KG1 (cell line): ENCODE measurements around the gene DGKH.
"Not testable (repeated sequence)": the region's sequence is repeated elsewhere in the genome, so short reads cannot be mapped to it uniquely, and the experiment has no call there.

Source experiments
- DNase-seq: peaks from one replicate; lab custom pipeline; 2025; lab: John Stamatoyannopoulos, UW

The DGKH gene

DNA sequence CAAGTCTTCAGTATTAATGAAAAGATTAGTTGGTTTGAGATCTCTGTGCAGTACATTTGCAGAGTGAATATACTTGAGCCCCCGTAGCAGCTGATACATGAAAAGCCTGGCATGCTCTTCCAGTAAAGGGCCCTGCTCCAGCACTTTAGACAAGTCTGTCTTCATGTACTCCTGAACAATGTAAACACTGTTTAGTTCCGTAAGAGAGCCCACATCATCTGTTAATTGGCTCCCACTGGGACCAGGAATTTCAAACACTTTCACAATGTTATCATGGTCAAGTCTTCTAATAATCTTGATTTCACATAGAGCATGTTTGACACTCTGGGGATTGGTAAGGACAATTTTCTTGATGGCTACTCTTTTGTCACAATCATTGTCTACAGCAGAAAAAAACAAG lies 22.2 kb downstream of the DGKH start:
- not testable (repeated sequence) for DNase-seq

DNA sequence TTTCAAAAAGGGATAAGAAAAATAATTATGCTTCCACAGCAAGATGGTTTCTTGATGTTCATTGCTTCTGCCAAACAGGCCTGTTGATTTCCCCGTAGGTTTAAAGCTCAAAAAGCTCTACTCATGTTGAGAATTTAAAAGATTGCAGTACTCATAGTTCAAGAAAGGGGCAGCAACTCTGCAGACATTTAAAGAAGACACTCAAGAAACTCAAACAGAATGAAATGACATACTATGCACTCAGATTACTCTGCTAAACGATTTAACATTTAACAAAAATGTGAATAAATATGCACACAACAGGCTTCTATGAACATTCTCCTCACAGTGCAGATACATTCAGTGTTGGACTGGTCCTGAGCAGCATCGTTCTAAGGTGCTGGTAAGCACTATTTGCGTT lies 22.7 kb downstream of the DGKH start:
- DNase-seq: not testable (repeated sequence)

DNA sequence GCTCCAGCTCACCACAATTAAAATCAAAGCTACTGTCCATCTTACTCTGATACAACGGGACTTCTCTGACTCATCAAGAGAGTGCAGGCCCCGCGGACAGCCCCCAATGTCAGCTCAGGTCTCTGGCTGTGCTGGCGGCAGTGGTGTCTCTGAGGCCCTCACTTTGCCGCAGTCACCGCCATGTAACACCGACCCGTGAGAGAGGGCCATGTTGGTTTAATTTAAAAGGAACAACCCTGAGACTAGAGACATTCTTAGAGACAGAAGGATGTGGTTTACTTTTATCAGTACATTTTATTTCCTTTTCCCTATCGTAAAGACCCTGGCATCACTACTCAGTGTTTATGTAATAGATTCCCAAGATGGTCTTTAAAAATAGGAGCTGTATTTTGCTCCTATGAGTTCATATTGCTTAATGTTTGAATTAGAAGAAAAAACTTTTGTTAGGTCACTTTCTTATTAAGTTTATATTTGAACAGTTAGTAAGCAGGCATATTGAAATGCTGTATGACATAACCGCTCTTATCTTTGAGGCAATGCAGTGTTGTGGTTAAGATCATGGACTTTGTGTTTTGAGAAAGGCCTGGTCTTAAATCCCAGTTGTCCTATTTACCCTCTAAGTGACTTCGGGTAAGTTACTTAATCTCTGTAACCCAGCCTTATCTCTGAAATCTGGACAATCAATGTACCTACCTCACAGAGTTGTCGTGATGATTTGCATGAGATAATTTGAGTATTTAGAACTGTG lies 23.4 kb downstream of the DGKH start:
- no peak for DNase-seq

DNA sequence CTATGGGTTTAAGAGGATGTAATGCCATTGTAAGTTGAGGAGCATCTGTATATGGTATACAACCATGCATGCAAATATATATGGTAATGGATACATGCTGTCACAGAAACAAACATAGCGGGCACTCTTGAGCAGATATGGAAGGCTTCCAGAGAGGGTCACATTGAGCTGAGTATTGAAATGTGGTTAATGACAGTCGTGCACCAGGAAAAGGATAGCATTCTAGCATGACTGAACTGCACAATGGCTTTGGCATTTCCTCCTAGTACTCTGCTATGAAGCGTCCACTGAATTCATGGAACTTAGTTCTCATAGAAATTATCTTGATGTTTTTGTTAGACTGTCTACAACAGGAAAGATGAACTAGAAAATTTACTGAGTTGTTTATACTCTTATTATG lies 25.2 kb downstream of the DGKH start:
- DNase-seq: no peak

DNA sequence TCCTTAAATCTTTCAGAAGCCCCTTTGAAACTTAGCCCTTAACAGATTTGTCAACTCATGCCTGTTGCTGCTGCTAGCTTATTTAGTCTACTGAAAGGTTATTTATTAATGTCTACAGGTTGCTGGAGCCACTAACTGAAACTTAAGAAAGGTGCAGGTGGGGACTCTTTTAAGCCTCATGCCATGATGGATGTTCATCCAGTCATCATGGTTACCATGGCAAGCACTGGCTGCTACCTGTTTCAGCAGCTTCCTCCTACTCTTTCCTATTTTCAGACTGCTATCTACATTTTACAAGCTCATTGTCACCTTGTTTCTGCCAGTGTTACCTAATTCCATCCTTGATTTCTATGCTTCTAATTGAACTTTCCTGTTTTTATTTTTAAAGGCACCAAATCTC lies 27.1 kb downstream of the DGKH start:
- no peak for DNase-seq

DNA sequence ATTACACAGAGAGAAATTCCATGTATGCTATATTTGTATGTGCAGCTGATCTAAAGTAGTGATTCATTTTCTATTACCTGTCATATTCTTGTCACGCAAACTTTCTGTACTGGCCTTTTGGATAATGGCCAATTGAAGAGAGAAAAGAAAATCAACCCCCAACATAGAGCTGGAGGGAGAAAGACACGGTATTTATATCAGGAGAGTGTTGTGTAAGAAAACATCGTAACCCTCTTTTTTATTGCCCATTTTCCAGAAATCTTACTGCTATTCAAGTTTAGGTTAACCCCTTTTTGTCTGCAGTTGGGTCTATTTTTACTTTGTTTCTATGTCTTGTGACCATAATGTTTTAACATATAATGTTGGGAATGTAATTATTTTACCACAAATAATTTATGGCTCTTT lies 27.9 kb downstream of the DGKH start:
- DNase-seq: no peak

DNA sequence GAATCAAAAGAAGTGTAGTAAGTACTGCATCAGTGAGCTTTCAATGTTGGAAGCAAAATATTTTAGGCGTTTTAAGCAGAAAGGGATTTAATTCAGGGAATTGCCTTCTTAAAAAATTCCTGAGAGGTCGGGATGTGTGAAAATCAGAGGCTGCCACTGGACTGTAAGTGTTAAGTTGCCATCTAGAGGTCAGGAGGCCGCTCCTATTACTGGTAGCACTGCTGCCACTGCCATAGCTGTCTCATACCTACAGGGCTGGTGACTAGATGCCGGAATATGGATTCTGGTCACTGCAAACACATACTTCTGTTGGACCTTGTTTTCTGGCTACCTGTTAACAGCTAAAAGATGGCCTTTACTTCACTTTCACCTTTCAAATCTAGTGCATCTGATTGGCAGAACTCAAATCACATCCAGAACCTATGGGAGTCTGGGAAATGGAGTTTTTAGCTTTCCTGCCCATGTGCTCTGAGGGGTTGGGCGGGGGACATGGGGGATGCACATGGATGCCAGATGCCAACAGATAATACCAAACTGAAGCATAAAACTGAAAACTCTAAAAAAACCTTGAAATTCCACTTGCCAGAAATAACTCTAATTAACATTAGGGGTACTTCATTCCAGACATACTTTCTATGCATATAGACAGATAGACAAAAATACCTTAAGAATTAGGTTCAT lies 29.8 kb downstream of the DGKH start:
- DNase-seq: no peak

DNA sequence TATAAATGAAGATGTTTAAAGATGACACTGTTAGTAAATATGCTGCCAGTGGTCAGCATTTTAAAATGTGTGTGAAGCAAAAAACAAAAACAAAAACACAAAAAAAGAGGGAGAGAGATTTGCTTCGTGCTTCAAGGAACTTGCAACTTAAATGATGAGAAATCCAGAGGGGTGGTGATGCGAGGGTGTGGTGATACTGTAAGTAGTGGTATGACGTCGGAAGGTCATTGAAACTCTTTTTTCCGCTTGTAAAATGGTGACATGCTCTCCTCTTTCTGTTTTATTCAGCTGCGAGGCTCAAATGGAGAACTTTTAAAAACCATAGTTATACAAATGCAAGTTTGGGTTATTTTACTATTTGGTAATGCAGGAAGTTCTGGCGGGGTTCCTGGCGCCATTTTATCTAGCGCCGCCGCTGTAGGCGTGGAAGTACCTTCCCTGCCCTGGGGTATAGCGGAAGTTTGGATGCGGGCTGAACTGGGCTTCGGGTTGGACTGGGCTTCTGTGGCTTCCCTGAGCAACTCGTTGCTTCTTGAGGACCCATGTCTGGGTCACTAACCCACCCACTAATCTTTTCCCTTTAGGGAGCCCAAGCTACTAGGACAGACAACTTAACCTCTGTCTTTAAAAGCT lies 34.8 kb downstream of the DGKH start:
- no peak for DNase-seq

DNA sequence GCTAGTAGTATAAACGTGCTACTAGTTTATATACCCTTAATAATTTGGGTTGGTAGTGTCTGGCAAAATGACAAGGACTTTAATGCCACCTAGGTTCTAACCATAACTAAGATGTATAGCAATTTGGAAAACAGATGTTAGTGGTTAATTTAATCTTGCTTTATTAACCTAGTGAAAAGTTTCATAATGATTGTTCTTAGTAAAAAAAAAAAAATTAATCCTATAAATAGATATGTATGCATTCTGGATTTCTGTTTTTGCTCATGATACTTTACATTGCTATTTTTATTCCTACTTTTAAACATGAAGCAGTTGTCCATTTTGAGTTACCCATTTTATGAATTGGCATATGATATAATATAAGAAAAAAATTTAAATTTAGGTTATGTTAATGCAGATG lies 36.3 kb downstream of the DGKH start:
- DNase-seq: no peak

DNA sequence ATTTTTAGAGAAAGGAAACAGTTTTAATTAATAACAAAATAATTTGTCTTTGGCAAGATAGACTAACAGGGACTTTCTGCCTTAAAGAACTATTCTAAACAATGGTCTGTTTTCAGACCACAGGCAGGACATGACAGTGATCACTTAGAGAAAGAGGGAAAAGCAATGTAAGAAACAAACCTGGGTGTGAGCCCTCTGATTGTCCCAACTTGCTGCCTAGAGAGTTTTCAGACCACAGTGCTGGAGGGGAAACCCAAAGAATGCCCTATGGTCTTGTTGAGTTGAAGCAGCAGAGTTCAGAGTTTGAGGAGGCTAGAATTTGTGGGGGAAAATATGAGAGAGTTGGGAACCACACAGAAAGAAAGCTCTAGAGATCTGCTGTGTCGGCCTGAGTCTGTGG lies 38.1 kb downstream of the DGKH start:
- DNase-seq: no peak

DNA sequence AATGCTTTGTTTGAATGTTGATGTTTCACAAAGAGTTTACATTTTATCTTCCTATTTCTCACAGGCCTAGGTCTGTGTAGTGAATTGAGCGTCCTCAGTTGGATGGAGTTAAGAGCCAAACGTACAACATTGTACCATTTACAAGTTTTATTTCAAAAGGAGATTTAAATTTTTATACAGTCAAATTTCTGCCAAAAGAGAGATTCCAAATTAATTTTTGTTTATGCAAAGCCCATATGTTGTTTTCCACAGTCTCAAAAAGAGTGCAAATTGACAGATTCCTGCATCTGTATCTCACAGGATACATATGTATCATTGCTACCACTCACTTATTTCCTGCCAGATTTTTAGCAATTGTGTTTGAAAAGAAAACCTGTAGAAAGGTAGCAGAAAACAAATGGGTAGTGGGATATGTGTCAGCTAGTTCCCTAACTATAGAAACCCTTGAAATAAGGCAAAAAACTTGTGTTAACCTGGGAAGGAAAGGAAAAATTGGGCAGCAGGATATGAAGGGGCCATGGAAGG lies 46.1 kb downstream of the DGKH start:
- no peak for DNase-seq

DNA sequence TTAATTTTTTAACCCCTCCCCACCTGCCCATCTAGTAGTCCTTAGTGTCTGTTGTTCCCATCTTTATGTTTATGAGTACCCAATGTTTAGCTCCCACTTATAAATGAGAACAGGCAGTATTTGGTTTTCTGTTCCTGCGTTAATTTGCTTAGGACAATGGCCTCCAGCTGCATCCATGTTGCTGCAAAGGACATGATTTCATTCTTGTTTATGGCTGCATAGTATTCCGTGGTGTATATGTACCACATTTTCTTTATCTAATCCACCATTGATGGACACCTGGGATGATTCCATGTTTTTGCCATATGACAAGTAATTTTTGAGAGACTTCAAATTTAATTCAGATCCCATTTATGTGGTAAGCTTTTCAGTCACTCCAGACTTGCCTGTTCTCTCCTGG lies 47.8 kb downstream of the DGKH start:
- not testable (repeated sequence) for DNase-seq

DNA sequence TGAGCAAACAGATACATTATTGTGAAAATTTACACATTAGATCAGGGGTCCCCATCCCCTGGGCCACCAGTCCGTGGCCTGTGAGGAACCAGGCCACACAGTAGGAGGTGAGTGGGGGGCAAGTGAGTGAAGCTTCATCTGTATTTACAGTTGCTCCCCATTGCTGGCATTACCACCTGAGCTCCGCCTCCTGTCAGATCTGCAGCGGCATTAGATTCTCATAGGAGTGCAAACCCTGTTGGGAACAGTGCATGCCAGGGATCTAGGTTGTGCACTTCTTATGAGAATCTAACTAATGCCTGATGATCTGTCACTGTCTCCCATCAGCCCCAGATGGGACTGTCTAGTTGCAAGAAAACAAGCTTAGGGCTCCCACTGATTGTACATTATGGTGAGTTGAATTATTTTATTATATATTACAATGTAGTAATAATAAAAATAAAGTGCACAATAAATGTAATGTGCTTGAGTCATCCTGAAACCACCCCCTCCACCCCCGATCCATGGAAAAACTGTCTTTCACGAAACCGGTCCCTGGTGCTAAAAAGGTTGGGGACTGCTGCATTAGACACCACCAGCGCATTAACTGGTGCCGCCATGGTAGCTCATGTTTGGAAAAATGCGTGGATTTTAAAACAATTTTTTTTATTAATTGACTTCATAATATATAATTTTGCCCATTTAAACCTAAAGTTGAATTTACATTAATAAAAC lies 51.7 kb downstream of the DGKH start:
- no peak for DNase-seq

DNA sequence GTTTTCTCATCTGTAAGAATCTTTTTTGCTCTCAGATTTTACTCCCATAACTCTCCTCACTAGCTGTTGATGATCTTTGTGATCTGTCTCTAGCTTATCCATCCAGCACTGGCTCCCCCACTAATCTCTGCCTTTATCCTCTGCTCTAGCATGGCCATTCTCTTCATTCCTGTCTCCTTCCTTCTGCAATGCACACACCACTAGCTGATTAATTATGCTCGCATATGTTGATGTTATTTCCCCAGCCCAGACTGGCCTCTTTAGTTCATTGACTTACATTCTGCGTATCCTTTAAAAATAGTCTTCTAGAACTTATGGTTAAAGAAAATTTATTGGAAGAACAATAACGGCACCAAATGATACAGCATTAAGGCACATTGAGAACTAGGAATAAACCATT lies 52.5 kb downstream of the DGKH start:
- DNase-seq: no peak

DNA sequence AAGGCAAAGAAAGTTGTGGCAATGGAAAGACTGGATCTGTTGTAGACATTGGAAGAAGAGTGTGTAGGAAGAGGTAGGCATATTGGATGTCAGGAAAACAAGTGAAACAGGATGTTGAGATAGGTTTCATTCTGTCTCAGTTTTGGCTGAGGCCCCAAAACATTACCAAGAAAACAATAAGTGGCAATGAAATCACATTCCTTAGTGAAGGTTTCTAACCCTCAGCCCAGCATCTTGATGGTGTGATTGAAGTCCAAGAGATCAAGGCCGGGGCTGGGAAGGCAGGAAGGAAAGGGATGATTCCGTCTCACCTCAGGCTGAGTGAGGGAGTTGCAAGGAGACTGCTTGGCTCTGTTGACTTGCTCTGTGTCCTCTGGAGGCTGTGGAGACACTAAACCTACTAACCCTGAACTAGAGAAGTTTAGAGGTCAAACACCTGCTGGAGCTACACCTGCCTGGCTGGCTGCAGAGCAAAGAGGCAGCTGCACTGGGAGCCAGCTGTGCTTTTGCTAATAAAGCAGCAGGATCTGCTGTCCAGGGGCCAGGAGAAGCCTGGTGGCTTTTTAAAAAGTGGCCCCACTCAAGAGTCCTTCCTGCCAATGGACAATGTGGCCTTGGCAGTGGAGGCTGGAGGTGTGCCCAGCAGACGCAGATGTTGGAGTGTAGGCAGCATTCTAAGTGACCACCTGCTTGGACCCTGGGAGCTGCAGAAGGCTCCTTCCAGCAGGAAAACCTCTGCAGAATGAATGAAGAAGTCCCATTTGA lies 53.6 kb downstream of the DGKH start:
- DNase-seq: no peak

DNA sequence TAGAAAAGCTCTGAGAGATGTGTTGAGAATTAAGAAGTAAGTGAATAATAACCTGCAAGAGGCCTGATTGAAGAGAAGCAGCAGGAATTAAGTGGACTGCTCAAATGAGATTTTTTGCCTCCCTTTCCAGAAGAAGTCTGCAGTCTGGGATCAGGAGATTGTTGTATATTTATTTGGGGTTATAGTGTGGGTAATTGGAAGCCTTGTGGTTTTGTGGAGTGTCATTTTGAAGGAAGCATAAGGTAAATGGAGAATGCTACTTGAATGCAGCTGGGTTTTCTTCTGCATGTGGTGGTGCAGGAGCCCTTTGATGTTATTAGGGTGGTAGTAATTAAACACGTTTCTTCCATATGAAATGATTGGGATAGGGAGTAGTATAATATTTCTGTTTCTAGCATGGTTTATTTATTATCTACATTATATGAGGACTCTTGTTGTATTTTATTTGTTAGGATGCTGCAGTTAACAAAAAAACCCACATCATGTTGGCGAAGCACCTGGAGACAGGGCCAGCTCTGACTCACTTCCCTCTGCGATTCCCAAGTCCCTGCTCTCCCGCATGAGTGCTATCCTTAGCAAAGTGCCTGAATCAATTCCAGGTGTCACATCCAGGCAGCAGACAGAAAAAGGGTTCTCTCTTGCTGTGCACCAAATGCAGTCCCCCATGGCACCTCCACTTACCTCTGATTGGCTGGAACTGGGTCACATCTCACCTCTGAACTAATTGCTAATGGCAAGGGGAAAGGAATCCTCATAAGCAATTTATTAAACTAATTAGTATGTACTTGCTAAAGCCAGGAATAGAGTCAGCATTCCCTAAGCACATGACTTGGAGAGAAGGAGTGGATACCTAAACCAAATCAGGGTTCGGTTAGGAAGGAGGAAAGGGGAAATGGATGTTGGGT lies 54.8 kb downstream of the DGKH start:
- DNase-seq: no peak

DNA sequence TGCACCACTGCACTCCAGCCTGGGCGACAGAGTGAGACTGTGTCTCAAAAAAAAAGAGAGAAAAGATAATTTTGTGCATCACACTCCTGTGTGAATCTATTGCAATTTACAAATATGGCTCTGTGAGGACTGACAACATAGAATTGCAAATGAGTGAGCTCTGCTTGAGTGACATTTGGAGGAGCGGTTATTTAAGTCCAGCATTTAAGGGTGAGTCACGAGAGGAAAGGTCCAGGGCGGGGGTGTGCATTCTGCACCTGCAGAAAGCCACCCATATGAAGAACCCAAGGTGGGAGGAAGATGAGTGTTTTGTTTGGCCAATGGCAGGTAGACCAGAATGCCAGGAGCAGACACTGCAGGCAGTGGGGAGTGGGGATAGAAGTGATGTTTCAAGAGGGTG lies 58.5 kb downstream of the DGKH start:
- no peak for DNase-seq

DNA sequence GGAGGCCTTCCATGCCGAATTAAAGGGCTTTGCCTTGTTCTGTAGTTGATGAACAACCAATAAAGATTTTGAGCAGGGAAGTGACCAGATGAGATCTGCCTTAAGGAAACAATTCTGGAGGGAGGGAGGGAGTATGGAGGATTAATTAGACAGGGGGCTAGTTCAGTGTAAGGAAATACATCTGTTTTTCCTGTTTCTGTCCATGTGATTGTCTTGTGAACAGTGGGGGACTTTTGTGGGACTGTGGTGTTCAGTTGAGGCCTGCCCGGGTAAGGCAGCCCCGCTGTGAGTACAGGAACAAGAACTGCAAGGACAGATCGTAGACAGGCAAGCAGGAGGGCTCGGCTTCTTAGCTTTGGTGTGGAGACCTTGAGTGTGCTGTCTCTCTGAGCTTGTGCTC lies 59.0 kb downstream of the DGKH start:
- no peak for DNase-seq

DNA sequence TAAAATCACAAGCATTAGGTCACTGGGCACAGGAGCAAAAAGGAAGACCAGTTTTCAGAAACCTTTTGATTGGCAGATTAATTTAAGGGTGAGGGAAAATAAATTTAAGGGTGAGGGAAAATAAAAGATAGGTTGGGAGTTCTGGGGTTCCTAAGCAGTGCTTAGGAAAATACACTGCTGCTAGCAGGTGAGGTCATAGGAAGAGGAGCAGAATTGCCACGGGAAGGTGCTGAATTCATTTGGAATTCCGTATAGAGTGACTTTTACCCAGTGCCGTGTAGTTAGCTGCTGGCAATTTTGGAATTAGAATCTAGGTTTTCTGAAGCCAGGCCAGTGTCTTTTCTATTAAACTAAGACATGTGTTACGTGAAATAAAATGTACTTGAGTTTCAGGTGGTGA lies 59.8 kb downstream of the DGKH start:
- no peak for DNase-seq

DNA sequence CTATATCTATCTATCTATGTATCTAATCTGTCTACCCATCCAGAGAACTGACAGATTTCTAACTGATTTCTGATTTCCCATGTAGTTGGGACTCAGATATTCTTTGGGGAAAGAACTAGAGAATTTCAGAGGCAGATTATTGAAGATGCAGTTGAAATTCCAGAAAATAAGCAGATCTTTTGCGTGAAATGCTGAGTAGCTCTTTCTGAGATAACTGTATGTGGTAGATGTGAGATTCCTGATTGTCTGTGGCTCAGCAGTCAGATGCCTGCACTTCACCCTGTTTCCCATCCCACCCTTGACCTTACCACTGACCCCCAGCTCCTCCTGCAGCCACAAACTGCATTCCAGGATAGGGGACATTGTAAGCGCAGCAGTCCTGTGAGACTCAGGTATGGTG lies 61.5 kb downstream of the DGKH start:
- no peak for DNase-seq
